ENCODE measurements around the gene C1QTNF1.

GRCh38 chr17:79065105-79065670, 41.2 kb downstream of the C1QTNF1 start:
- TF ChIP-seq GATA2 (IDR thresholded peaks at IDR 0.05; ENCODE audit: low read depth, low read length) (no peak), GATA3 (IDR thresholded peaks at IDR 0.05; ENCODE audit: low read depth, low read length) (no peak)
